Left hindlimb (tissue), 1 donor: ENCODE results near the gene CAMTA2.
"Not testable (repeated sequence)": the region's sequence is repeated elsewhere in the genome, so short reads cannot be mapped to it uniquely, and the experiment has no call there.

Experiments
- DNase-seq: peaks from one replicate; pipeline ENCODE4 v3.0.0-alpha.2; 2018

Gene CAMTA2, protein sequence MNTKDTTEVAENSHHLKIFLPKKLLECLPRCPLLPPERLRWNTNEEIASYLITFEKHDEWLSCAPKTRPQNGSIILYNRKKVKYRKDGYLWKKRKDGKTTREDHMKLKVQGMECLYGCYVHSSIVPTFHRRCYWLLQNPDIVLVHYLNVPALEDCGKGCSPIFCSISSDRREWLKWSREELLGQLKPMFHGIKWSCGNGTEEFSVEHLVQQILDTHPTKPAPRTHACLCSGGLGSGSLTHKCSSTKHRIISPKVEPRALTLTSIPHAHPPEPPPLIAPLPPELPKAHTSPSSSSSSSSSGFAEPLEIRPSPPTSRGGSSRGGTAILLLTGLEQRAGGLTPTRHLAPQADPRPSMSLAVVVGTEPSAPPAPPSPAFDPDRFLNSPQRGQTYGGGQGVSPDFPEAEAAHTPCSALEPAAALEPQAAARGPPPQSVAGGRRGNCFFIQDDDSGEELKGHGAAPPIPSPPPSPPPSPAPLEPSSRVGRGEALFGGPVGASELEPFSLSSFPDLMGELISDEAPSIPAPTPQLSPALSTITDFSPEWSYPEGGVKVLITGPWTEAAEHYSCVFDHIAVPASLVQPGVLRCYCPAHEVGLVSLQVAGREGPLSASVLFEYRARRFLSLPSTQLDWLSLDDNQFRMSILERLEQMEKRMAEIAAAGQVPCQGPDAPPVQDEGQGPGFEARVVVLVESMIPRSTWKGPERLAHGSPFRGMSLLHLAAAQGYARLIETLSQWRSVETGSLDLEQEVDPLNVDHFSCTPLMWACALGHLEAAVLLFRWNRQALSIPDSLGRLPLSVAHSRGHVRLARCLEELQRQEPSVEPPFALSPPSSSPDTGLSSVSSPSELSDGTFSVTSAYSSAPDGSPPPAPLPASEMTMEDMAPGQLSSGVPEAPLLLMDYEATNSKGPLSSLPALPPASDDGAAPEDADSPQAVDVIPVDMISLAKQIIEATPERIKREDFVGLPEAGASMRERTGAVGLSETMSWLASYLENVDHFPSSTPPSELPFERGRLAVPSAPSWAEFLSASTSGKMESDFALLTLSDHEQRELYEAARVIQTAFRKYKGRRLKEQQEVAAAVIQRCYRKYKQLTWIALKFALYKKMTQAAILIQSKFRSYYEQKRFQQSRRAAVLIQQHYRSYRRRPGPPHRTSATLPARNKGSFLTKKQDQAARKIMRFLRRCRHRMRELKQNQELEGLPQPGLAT

DNA sequence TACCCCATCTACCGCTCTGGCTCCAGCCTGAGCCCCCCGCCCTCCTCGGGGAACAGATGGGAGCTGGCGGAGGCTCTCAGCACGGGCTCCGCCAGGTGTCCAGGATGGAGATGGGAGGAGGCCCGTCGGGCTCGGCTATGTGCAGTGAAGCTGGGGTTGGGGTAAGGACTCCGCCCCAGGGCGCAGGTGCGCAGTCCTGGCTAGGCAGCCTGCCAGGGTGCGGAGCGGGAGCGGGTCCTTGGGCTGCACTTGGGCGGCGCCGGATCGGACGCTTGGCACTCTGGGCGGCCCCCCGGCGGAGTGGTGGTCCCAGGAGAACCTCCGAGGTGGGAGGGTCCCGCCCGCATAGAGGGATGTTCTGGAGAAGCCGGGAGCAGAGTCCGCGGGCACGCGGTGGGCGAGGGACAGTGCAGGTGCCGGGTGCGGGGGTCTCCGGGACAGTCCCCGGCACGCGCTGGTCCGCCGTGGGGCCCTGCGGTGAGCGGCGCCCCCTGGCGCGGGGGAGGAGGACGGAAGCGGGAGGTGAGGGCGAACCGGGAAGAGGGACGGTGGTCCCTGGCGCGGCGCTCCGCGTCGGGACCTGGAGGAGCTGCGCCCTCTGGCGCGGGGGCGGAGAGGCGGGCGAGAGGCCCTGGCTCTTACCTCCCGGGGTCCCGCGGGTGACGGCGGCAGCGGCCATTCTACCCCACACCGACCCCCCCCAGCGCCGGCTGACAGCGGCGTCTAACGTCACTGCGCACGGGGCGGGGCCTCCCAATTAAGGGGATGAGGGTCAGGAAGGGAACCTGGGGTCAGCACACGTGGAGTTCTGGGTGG is at the start of gene CAMTA2:
Gene CAMTA2, minus strand, starts transcription at position 725 of the 816 bp plus-strand sequence. CDS start 1,453 bp downstream, outside the sequence.
- DNase-seq: peak; percentile 89

GRCh38 chr17:5035315-5035714 is 47.8 kb upstream of the CAMTA2 start, which contains the start of gene SLC52A1:
Gene SLC52A1, minus strand, starts transcription at chr17:5035426. Its CDS starts 820 bp downstream, at chr17:5034606.
- no peak for DNase-seq

DNA sequence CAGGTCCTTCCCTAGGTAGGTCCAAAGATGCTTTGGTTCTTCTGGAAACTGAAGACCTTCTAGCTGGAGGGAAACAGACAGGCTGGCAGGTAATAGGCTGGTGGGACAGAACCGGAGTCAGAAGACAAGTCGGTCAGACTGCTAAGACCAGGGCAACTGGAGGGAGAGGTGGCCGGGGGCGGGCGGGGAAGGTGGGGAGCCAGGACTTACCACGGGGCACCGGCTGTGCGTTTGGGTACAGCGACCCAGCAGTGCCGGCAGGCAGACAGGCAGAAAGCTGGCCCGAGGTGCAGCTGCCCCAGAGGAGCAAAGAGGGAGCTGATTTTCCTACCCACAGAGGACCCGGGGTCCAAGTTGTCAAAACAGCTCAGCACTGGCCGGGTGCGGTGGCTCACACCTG is 47.2 kb upstream of the CAMTA2 start:
- DNase-seq: no peak

DNA sequence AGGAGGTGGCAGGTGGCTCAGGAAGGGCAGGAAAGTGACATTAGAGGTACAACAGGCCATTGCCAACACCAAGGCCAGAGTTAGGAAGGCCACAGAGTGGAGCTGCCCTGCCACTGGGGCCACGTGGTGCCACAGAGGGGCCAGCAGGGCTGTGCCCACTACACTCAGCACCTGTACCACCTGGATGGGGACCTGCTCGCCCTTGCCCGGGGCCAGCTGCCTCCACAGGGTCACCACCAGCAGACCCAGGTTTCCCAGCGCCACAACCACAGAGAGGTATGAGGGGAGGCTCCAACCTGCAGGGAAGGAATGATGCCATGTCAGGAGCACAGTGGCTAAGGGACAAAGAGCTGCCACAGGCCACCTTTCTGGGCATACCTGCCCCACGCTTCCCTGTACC is 46.6 kb upstream of the CAMTA2 start:
- no peak for DNase-seq

DNA sequence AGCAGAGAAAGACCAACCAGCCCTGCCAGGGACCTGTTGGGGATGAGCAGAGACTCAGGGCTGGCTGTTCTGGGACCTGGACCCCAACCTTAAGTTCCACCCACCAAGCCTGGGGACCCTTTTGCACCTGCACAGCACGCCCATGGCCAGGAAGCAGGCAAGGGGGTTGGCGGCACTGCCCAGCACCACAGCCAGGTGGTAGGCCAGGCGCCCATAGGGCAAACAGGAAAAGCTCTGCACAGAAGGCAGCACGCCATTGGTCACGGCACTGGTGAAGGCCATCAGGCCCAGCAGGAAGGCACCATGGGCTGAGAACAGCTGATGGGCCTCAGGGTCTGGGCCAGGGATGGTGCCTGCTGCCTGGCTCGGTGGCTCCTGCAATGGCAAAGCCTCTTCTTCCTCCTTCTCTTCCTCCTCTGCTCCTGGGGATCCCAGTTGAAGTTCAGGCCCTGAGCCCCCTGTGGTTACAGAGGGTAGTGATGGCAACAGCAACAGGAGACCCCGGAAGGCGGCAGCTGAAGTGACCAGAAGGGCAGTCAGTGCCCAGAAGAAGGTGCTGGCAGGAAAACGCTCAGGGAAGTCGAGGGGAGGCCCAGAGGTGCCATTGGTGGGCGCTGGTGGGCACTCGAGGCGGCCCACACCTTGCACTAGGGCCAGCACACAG is 46.0 kb upstream of the CAMTA2 start:
- no peak for DNase-seq

DNA sequence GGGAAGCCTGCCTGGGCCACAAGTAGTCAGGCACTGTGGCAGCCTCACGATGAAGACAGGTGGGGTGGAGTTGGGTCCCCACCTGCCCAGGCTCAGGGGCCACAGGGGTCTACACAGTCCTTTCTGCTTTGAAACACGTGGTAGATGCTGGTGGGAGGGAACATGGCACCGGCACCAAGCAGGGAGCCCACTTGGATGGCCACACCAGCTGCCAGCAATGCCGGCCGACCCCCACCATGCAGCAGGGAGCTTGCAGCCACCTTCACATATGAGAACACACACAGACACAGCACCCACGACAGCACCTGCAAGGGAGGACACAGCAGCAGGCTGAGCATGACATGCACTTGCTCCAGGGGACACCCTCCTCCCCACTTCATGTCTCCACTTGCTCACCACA is 45.4 kb upstream of the CAMTA2 start:
- DNase-seq: no peak

DNA sequence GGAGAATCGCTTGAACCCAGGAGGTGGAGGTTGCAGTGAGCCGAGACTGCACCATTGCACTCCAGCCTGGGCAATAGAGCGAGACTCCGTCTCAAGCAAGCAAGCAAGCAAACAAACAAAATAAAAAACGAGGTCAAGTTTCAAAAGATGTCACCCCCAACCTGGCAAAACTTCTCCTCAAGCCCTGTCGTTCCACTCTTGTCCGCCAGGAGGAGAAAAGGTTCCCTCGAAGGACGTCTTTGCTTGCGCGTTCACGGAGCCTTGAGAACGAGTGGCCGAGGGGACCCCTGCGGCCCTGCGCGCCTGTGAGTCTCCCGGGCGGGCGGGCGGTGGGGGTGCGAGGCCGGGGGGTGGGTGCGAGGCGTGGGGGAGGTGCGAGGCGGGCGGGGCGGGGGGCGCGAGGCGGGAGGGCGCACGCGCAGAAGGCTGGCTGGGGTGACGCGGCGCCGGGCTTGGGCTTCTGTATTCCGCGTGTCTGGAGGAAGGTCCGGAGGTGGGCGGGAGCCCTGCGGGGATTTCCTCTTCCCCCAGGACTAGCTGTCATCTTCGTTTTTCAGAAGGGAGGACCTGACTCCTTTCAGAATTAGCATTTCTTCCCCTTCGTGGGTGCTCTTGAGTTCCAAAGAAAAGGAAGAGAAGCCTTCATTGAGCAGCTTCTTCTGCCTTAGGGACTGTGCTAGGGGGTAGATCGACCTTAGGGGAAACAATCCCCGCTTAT is 44.0 kb upstream of the CAMTA2 start:
- peak; percentile 86 for DNase-seq

- DNase-seq: not testable (repeated sequence)
These were observed 42.7 kb upstream of the CAMTA2 start for GRCh38 chr17:5030168-5030567.

DNA sequence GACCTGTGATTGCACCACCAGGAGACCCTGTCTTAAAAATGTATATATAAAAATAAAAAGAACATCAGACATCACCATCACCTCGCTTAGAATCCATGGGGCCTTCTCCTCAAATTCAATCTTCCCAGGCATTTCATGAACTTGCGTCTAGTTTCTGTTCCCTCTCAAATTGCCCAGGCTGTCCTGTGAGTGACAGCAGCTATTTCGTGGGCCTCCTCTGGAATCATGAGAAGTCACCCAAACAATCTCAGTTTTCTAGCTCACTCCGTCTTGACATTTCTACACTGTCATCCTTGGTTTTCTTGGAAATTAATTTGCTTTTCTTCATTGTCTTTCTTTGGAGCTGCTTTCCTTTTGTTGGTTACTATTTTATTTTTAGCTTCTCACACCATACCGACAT is 40.4 kb upstream of the CAMTA2 start:
- no peak for DNase-seq

- DNase-seq: no peak
These were observed 39.8 kb upstream of the CAMTA2 start for GRCh38 chr17:5027299-5027698.

DNA sequence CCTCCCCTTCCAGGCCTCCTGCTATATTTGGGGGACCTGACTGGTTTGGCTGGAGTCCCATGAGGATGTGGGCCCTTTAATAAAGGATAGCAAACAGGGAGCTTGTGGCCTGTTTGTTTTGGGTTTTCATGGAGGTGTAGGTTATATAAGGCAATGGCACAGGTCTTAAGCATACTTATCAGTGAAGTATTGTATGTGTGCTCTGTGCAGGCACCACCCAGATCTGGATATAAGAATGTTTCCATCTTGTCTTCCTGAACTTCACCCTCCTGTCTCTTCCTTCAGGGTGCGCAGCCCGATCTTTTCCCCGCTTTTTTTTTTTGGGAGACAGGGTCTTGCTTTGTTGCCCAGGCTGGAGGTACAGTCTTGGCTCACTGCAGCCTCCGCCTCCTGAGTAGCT is 37.1 kb upstream of the CAMTA2 start:
- DNase-seq: no peak

GRCh38 chr17:5023588-5024147 is 36.2 kb upstream of the CAMTA2 start:
- DNase-seq: no peak

- DNase-seq: no peak
These were observed 34.8 kb upstream of the CAMTA2 start for GRCh38 chr17:5022171-5022711.

DNA sequence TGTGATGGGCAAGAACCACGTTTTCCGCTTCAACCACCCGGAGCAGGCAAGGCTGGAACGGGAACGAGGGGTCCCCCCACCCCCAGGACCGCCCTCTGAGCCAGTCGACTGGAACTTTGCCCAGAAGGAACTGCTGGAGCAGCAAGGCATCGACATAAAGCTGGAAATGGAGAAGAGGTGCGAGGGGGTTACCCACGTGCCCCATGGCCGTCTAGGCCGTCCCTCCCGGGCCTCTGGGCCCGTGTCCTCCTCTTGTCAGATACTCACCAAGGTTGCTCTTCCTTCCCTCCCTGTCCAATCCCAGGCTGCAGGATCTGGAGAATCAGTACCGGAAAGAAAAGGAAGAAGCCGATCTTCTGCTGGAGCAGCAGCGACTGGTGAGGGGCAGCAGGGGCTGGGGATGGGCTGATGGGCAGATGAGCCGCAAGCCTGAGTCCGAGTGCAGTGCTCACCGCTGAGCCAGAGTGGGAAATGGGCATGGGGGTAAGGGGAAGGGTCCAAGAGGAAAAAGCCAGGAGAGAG is 33.1 kb upstream of the CAMTA2 start:
- no peak for DNase-seq

DNA sequence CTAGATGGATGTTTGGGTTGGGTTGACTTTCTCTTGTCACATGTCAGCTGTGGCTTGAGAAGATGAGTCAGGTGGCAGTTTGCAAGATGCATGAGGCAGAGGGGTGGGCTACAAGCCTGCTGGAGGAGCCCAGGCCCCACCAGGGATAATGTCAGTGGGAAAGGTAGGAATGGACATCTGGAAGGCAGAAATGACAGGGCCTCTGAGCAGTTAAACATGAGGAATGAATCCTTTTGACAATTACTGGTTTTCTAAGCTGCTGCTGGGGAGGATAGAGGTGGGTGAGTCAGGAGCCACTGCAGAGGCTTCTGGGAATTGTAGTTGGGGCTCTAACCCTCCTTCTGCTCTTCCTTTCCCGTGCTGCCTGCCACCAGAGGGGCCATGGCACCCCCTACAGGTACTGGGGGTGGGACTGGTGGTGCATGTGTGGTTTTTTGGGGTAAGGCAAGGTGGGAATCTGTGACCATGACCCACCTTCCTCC is 32.0 kb upstream of the CAMTA2 start:
- no peak for DNase-seq

GRCh38 chr17:5014357-5014756 is 26.9 kb upstream of the CAMTA2 start:
- DNase-seq: no peak

- no peak for DNase-seq
These were observed 24.5 kb upstream of the CAMTA2 start for GRCh38 chr17:5011928-5012327.

- no peak for DNase-seq
These were observed 15.9 kb upstream of the CAMTA2 start for GRCh38 chr17:5003214-5003867.

DNA sequence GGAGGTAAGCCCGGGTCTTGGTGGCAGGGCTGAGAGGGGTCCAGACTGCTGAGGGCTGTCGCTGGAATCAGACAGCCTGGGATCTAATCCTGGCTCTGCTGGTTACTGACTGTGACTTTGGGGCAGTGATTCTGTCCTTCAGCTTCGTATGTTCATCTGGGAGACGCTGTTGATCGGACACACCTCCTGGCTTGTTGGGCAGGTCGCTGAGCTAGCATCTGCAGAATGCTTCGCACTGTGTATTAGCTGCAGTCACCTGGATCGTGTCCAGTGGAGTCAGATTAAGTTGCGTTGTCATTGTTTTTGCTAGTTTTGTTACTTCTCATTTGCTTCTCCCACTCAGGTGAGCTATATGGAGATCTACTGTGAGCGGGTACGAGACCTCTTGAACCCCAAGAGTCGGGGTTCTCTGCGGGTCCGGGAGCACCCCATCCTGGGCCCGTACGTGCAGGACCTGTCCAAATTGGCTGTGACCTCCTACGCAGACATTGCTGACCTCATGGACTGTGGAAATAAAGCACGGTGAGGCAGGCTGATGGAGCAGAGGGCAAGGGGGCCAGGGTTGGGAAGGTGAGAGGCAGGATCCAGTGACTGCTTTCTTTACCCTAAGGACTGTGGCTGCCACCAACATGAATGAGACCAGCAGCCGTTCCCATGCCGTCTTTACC is 14.8 kb upstream of the CAMTA2 start:
- no peak for DNase-seq
